RWPE1 (cell line): ENCODE data around the gene SLC26A2.

Experiments
- CTCF ChIA-PET: fragments of 350-600 bp; sonication (Branson Sonifier 250); formaldehyde crosslinking; extraction: SDS; loops from one replicate; lab custom pipeline; 2021; lab: Yijun Ruan, JAX
- POLR2A ChIA-PET: fragments of 400-600 bp; formaldehyde crosslinking; extraction: SDS; loops from one replicate; lab custom pipeline; 2020; ENCODE audit warnings: antibody characterized with exemption; ENCODE audit not compliant: low non-redundant PET; lab: Yijun Ruan, JAX
- DNase-seq: peaks from one replicate; pipeline ENCODE4 v3.0.0; 2012; ENCODE audit warnings: low spot score
- H3K27ac ChIP-seq: fragments of 450-650 bp; 2 replicates; pipeline ENCODE4 v1.5.1; 2017
- TF ChIP-seq, protein P1 (sequence below): fragments of 450-650 bp; conservative IDR thresholded peaks from 2 replicates; pipeline ENCODE4 v1.5.1; 2017; ENCODE audit warnings: low read depth, mild to moderate bottlenecking

Gene SLC26A2

DNA sequence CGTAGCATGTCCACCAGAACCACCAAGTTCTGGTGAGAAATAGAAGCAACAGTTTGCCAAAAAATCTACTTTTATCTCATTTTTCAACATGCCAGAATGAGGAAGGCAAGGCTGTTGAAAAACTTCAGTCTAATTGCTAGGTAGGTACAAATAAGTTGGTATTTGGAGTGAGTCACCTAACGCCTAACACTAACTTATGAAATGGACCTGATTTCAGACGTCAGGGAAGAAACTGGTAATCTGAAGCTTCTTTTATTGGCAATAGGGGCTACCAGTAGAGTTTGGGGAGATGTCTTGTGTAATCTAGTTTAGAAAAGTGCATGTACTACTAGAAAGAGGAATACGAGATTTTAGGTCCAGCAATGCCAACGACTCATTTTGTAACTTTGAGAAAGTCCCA, 11.6 kb upstream of the SLC26A2 start:
- TF ChIP-seq, protein P1, sequence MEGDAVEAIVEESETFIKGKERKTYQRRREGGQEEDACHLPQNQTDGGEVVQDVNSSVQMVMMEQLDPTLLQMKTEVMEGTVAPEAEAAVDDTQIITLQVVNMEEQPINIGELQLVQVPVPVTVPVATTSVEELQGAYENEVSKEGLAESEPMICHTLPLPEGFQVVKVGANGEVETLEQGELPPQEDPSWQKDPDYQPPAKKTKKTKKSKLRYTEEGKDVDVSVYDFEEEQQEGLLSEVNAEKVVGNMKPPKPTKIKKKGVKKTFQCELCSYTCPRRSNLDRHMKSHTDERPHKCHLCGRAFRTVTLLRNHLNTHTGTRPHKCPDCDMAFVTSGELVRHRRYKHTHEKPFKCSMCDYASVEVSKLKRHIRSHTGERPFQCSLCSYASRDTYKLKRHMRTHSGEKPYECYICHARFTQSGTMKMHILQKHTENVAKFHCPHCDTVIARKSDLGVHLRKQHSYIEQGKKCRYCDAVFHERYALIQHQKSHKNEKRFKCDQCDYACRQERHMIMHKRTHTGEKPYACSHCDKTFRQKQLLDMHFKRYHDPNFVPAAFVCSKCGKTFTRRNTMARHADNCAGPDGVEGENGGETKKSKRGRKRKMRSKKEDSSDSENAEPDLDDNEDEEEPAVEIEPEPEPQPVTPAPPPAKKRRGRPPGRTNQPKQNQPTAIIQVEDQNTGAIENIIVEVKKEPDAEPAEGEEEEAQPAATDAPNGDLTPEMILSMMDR, result no peak
- no peak overlapping the region for H3K27ac ChIP-seq
- ChIA-PET POLR2A (no interaction called here), CTCF (interaction anchor here (1.4 to 2.6 kb wide), 2 partner anchors 10 to 112 kb away, joined by 4 to 16 read pairs; partner anchors contain the start of gene SLC26A2)
- DNase-seq, result no peak

DNA sequence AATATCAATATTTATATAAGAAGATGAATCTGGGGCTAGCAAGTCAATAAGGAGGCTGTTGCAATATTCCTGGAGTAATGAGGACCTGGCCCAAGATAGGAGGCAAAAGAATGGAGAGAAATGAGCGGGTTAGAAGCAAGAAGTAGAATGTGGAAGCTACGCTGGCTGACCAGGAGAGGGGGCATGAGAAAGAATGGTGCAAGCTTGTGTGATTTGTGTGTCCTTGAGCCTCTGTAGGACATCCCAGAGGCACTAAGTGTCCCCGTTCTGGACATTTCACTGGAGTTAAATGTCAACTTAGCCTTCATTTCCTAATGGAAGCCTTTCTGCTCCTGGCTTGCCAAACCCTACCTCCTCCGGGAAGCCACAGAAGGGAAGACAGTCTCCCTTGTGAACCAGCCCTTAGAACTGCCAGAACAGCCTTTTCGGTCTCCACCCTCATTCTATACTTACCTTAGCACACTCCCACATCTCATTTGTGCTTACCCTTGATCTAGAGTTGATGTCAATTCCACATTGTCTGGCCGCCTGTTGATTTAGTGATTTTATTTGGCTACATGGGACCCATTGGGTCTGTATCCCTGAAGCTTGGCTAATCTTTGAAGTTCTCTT, 9.3 kb upstream of the SLC26A2 start:
- no peak overlapping the region for H3K27ac ChIP-seq
- TF ChIP-seq, protein P1, result no peak
- no peak for DNase-seq
- CTCF ChIA-PET, result interaction anchor here (0.6 to 0.8 kb wide), 4 partner anchors 17 to 284 kb away, joined by 3 read pairs; no protein-coding TSS in a partner anchor
- POLR2A ChIA-PET, result no interaction called here

DNA sequence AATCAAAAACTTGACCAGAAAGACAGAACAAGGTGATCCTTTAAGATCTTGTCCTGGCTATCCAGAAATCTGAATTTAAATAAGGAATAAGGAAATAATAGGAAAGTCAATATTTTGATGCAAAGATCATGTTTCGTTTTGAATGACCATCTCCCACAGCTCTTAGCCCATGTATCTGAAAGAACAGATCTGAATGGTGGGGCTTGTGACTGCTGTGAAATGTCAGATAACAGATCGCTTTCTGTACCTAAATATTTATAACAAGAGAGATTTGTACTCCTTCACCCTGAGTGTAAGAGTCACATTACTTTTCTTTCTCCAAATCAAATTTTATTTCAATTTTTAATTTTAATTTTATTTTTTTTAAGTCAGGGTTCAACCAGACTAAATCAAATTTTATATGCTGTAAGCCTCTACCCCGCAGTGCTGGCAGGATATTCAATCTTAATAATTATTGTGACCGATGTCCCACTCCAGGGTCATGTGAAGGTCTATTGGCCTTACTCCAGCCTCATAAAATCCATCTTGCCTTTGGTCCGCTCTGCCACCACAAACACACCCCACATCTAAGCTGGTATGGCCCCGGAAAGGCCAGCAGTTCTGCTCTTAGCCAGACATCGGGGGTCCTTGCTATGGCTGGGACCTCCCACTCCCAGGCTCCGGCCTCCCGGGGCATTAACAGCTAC, 7.0 kb upstream of the SLC26A2 start:
- POLR2A ChIA-PET, result no interaction called here
- no peak overlapping the region for H3K27ac ChIP-seq
- TF ChIP-seq, protein P1, result no peak
- DNase-seq, result no peak
- CTCF ChIA-PET, result interaction anchor here (0.5 to 0.7 kb wide), 2 partner anchors 53 to 59 kb away, joined by 3 read pairs; no protein-coding TSS in a partner anchor

DNA sequence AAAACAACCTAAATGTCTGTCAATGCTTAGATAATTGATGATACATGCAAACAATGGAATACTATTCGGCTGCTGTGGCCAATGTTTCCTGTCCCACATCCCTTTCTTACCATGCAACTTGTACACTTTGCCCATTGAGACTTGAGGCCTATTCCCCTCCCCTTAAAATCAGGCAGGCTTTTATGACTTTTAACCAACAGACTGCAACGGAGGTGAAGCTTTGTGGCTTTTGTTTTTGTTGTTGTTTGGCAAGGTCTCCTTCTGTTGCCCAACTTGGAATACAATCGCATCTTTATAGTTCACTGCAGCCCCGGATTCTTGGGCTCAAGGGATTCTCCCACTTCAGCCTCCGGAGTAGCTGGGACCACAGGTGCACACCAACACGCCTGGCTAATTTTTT, 5.8 kb upstream of the SLC26A2 start:
- ChIA-PET POLR2A (no interaction called here), CTCF (no interaction called here)
- TF ChIP-seq, protein P1, result no peak
- no peak overlapping the region for H3K27ac ChIP-seq
- no peak for DNase-seq

DNA sequence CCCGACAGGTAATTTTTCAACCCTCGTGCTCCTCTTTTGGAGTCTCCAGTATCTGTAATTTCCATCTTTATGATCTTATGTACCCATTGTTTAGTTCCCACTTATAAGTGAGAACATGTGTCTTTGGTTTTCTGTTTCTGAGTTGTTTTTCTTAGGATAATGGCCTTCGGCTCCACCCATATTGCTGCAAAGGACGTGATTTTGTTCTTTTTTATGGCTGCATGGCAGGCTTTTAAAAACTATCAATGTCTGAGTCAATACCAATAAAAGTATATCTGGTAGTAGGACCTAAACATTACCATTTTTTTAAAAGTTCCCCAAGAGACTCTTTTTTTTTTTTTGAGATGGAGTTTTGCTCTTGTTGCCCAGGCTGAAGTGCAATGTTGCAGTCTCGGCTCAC, 3.9 kb upstream of the SLC26A2 start:
- DNase-seq, result no peak
- POLR2A ChIA-PET, result no interaction called here
- H3K27ac ChIP-seq, result no peak overlapping the region
- TF ChIP-seq, protein P1, result no peak
- CTCF ChIA-PET, result no interaction called here

DNA sequence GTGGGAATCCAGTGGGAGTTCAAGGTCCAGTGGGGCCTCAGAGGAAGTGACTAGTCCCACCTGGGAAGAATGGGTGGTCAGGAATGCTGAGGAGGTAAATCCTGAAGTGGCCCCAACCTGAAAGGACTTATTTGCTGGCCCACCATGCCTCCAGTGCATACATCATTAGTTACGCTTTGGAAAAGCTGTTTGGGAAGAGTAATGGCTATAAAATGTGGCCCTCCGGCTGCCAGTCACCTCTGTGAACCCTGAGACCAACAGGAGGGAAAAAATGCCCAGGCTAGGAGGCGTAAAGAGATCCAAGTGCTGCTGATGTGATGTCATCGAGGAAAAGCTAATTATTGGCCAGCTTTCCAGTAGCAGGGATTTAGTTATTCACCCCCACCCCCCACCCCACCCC, 2.7 kb upstream of the SLC26A2 start:
- POLR2A ChIA-PET, result no interaction called here
- H3K27ac ChIP-seq, result peak overlapping the region; percentile 14; the same call in 1 of the 2 replicates
- CTCF ChIA-PET, result interaction anchor here (0.6 to 3.3 kb wide), 3 partner anchors 10 to 124 kb away, joined by 5 to 16 read pairs (median 14); no protein-coding TSS in a partner anchor
- DNase-seq, result no peak
- TF ChIP-seq, protein P1, result no peak
